ENCODE results near the gene PLB1.

- TF ChIP-seq RELA (CRISPR knock-in tag; IDR thresholded peaks at IDR 0.05; ENCODE audit: borderline replicate concordance) = no peak
- no peak for TF ChIP-seq CTCF (IDR thresholded peaks at IDR 0.05)
- no peak for TF ChIP-seq FOXP4 (CRISPR knock-in tag; IDR thresholded peaks at IDR 0.05)
- TF ChIP-seq FOXJ3 (CRISPR knock-in tag; IDR thresholded peaks at IDR 0.05; ENCODE audit: borderline replicate concordance) = no peak
- no peak for TF ChIP-seq USF2 (CRISPR knock-in tag; IDR thresholded peaks at IDR 0.05)
Observed at GRCh38 chr2:28610583-28611201, 114.8 kb downstream of the PLB1 start.
